Progenitor cell of endocrine pancreas (in vitro differentiated cells): Measurements from ENCODE around the gene GAS2L2. TPM values are rescaled to one million over a fixed set of nuclear protein-coding genes. Genes with fewer than 3 reads are reported as not detected.
A peak's percentile ranks its signal among the peaks of the same experiment; 100 is the strongest.

ENCODE experiments used
- DNase-seq: peaks from one replicate; pipeline ENCODE4 v3.0.0; 2021; ENCODE audit warnings: low spot score; ENCODE audit not compliant: unreplicated experiment
- H3K27ac Mint-ChIP-seq: 2 replicates; pipeline ENCODE4 v1.8.0; 2021; ENCODE audit warnings: mild to moderate bottlenecking, moderate library complexity, mixed read lengths
- H3K27me3 Mint-ChIP-seq: 2 replicates; pipeline ENCODE4 v1.8.0; 2021; ENCODE audit warnings: mixed read lengths
- H3K36me3 Mint-ChIP-seq: 2 replicates; pipeline ENCODE4 v1.8.0; 2022; ENCODE audit warnings: mixed read lengths; ENCODE audit not compliant: insufficient read depth
- H3K4me1 Mint-ChIP-seq: 2 replicates; pipeline ENCODE4 v1.8.0; 2021; ENCODE audit warnings: low read depth, mixed read lengths
- H3K4me3 Mint-ChIP-seq: 2 replicates; pipeline ENCODE4 v1.8.0; 2021; ENCODE audit warnings: low read depth, mild to moderate bottlenecking, moderate library complexity, mixed read lengths
- H3K9me3 Mint-ChIP-seq: 2 replicates; pipeline ENCODE4 v1.8.0; 2021; ENCODE audit warnings: low read depth, mixed read lengths
- CTCF ChIP-seq: fragments of 200-600 bp; sonication (generic); IDR thresholded peaks from one replicate; pipeline ENCODE4 v1.5.0; 2021; ENCODE audit warnings: antibody characterized with exemption, mild to moderate bottlenecking; ENCODE audit not compliant: unreplicated experiment
- total RNA-seq: library from RNA; stranded (reverse); gene quantifications from 2 replicates; pipeline ENCODE4 v1.2.1, GENCODE V29; 2021

Gene GAS2L2
- total RNA-seq, 1 donor from 2014 or later = 0.10 TPM

- H3K4me3 Mint-ChIP-seq = peak overlapping the region; percentile 78
- H3K27ac Mint-ChIP-seq = no peak overlapping the region
- H3K27me3 Mint-ChIP-seq = peaks cover 3% of the 10 kb centered on the region
- peaks cover 4% of the 10 kb centered on the region for H3K4me1 Mint-ChIP-seq
- H3K36me3 Mint-ChIP-seq = peaks cover 3% of the 10 kb centered on the region
- H3K9me3 Mint-ChIP-seq = no peaks in the 10 kb centered on the region
- DNase-seq = no peak
- TF ChIP-seq CTCF = no peak
Measured at GRCh38 chr17:35730400-35731005, 22.5 kb downstream of the GAS2L2 start.

DNA sequence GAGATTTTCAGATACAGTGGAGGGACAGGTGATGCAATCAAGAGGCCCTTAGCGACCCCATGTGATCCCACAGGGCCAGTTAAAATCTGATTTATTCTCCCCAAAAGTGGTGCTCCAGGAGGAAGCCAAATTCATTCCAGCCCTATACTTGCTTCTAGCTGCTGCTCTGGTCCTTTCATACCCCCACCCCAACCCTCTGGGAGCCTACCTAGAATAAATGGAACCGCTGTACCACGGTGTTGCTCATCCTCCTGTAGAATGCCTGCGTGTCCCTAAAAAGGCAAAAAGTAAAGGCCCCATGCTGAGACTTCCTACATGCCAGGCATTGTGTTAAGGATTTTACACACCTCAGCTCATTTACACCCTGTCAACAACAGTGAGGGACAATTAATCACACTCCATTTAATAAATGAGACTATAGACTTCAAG lies 23.6 kb downstream of the GAS2L2 start:
- no peaks in the 10 kb centered on the region for H3K9me3 Mint-ChIP-seq
- H3K4me1 Mint-ChIP-seq = peaks cover 4% of the 10 kb centered on the region
- H3K36me3 Mint-ChIP-seq = peaks cover 7% of the 10 kb centered on the region
- no peak for TF ChIP-seq CTCF
- peaks cover 3% of the 10 kb centered on the region for H3K27me3 Mint-ChIP-seq
- H3K27ac Mint-ChIP-seq = no peak overlapping the region
- no peak overlapping the region for H3K4me3 Mint-ChIP-seq
- DNase-seq = no peak

GRCh38 chr17:35728551-35728950 lies 24.5 kb downstream of the GAS2L2 start:
- H3K27me3 Mint-ChIP-seq = peaks cover 3% of the 10 kb centered on the region
- no peak overlapping the region for H3K27ac Mint-ChIP-seq
- no peak for DNase-seq
- H3K9me3 Mint-ChIP-seq = no peaks in the 10 kb centered on the region
- H3K4me1 Mint-ChIP-seq = peaks cover 4% of the 10 kb centered on the region
- H3K36me3 Mint-ChIP-seq = peaks cover 10% of the 10 kb centered on the region
- no peak for TF ChIP-seq CTCF
- no peak overlapping the region for H3K4me3 Mint-ChIP-seq

DNA sequence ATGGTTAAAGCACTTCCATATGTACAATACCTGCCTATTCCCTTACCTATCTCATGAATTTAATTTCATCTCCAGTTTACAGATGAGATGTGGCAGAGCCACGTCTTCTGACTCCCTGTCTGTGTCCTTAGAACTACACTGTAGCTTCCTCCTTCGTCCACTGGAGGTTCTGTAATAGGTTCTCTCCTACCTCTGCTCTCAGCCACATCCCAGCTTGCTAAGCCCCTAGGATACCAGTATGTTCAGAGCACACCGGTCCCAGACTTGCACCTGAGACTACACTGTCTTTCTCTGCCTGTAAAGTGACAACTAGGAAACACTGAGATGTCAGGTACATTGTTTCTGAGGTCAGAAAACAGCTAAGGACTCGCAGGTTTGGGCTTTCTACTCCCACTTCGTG lies 25.4 kb downstream of the GAS2L2 start:
- DNase-seq = no peak
- Mint-ChIP-seq H3K4me3 (no peak overlapping the region), H3K4me1 (peaks cover 4% of the 10 kb centered on the region), H3K27me3 (peaks cover 3% of the 10 kb centered on the region), H3K9me3 (no peaks in the 10 kb centered on the region), H3K27ac (no peak overlapping the region), H3K36me3 (peaks cover 10% of the 10 kb centered on the region)
- TF ChIP-seq CTCF = no peak

- no peak for TF ChIP-seq CTCF
- no peaks in the 10 kb centered on the region for H3K9me3 Mint-ChIP-seq
- no peak overlapping the region for H3K4me3 Mint-ChIP-seq
- peaks cover 10% of the 10 kb centered on the region for H3K36me3 Mint-ChIP-seq
- peaks cover 4% of the 10 kb centered on the region for H3K4me1 Mint-ChIP-seq
- peaks cover 3% of the 10 kb centered on the region for H3K27me3 Mint-ChIP-seq
- DNase-seq = no peak
- no peak overlapping the region for H3K27ac Mint-ChIP-seq
Measured at GRCh38 chr17:35726953-35727460, 26.0 kb downstream of the GAS2L2 start.
